ENCODE results near the gene PTRH1.
A peak's percentile ranks its signal among the peaks of the same experiment; 100 is the strongest.

PTRH1 gene

DNA sequence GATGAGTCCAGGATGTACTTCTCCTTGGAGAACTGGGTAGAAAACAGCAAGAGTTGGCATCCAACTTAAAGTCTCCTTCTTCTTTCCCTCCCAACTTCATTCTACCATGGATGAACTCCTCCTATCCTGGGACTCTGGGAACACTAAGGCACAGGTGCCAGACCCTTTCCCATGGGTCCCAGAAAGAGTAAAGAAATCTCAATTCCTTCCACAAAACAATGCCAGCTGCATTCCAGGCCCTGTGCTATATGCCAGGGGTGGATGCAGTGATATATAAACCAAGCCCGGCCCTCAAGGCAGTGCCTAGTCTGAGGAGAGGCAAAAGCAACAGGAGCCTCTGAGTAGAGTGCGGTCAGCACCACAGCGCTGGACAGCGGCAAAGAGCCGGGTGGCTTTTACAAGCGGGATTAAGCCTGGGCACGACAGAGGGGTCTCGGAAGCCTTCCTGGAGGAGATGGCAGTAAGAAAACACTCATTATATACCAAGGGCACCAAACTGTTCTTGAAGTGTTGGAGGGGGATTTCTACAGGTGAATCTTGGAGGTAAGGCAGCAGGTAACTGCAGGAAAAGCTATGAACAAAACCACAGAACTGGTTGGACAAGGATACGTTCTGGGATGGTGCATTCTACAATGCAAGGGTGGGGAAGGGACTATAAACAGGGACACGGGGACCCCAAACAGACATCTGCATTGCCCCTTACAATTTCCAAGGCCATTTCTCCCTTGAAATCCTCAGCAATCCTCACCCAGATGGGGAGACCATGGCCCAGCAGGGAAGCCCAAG lies 36.0 kb upstream of the PTRH1 start:
- no peak for TF ChIP-seq ZNF274 (IDR thresholded peaks at IDR 0.05; ENCODE audit: low read depth, low read length)
- H3K4me3 ChIP-seq (ENCODE audit: low read length), result no peak overlapping the region

GRCh38 chr9:127749090-127749787 lies 33.8 kb upstream of the PTRH1 start:
- H3K4me3 ChIP-seq (ENCODE audit: low read length), result no peak overlapping the region
- TF ChIP-seq ZNF274 (IDR thresholded peaks at IDR 0.05; ENCODE audit: low read depth, low read length), result no peak

DNA sequence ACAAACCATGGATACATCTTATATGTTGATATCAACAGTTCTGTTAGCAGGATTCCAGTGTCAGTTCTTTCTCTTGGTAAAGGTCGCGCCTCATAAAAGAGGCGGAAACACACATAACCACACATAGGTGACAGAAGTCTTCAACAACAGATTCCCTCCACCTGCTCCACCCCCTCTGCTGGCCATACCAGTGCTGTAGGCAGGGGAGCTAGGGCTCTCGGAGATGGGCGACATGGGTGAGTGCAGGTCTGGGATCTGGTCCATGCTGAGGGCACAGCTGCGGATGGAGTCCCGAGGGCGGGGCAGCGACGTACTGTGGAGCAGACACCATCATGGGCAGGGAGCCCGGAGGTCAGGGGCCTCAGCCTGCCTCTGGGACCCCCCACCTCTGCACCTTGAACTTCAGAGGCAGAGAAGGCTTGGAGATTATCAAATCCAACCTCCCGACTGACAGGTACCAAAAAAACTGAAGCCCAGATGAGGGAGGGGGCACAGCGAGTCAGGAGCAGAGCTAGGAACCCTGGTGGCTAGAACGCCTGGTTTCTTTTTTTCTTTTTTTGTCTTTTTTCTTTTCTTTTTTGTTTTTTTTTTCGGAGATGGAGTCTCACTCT lies 31.6 kb upstream of the PTRH1 start:
- no peak overlapping the region for H3K4me3 ChIP-seq (ENCODE audit: low read length)
- TF ChIP-seq ZNF274 (IDR thresholded peaks at IDR 0.05; ENCODE audit: low read depth, low read length), result no peak

DNA sequence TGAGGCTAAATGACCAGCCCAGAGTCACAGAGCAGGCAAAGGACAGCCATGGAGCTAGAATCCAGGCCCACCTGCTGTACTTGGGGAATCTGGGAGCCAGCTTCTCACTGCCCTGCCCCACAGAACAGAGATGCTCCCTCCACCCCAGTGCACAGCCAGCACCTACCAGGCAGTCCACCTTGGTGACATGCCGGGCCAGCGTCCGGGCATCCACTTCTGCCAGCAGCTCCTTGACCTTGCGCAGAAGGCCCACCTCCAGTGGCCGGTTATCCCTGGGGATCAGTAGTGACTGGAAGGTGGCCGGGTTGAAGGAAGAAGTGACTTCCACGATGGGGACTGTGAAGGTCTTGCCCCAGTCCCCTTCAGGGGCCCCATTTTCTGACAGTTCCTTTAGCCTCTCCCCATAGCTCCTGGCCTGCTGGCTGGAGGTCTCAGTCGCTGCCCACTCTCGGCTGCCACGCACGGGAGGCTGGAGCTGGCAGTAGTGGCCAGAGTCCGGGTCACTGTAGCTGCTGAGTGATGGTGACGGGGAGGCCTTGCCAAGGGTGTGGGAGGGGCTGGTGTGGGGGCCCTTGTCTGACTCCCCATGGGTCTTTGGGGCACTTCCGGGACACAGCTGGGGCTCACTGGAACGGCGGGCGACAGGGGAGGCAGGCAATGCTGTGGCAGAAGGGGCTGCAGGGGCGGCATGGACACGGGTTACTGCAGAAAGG lies 29.1 kb upstream of the PTRH1 start:
- H3K4me3 ChIP-seq (ENCODE audit: low read length), result no peak overlapping the region
- TF ChIP-seq ZNF274 (IDR thresholded peaks at IDR 0.05; ENCODE audit: low read depth, low read length), result no peak

DNA sequence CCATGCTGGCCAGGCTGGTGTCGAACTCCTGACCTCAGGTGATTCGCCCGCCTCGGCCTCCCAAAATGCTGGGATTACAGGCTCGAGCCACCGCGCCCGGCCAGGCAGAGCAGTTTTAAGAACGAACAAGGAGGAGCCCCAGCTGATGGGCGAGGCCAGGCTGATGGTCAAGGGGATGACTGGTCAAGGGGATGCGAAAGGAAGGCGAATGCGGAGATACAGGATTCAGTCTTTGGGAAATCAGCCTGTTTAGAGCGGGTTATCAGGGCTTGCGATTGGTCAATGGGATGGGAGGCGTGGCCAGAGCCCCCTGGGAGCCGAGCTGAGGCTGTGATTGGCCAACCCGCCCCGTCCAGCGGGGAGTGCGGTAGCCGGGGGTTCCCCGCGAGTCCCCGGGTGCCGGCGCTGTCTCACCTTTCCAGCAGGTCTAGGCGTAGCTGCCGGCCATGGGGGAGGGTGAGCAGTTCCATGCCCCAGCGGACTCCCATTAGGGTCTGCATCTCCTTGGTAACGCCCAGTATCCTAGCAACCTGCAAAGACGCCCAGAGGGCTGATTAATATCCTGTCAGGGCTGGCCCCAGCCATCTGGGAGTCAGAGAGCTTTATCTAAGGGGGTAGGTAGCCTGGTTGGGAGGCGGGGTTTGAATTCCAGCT lies 27.1 kb upstream of the PTRH1 start:
- no peak overlapping the region for H3K4me3 ChIP-seq (ENCODE audit: low read length)
- no peak for TF ChIP-seq ZNF274 (IDR thresholded peaks at IDR 0.05; ENCODE audit: low read depth, low read length)

DNA sequence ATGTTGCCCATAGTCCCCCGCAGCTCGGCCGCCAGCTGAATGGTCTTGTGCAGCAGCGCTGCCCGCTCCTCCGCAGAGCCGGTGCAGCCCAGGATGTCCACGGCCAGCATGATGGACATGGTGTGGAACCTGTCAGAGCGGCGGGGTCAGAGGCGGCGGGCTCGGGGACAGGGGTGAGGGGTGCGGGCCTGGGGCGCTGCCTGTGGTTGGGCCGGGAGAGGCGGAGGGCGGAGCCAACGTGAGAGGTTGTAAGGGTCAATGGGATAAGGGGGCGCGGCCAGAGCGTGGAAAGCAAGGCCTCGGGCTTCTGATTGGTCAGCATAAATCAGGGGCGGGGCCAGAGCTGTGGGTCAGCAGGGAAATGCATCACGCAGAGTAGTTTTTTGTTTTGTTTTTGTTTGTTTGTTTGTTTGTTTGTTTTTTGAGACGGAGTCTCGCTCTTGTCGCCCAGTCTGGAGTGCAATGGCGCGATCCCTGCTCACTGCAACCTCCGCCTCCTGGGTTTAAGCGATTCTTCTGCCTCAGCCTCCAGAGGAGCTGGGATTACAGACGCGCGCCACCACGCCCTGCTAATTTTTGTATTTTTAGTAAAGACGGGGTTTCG lies 26.5 kb upstream of the PTRH1 start:
- TF ChIP-seq ZNF274 (IDR thresholded peaks at IDR 0.05; ENCODE audit: low read depth, low read length), result no peak
- H3K4me3 ChIP-seq (ENCODE audit: low read length), result no peak overlapping the region

DNA sequence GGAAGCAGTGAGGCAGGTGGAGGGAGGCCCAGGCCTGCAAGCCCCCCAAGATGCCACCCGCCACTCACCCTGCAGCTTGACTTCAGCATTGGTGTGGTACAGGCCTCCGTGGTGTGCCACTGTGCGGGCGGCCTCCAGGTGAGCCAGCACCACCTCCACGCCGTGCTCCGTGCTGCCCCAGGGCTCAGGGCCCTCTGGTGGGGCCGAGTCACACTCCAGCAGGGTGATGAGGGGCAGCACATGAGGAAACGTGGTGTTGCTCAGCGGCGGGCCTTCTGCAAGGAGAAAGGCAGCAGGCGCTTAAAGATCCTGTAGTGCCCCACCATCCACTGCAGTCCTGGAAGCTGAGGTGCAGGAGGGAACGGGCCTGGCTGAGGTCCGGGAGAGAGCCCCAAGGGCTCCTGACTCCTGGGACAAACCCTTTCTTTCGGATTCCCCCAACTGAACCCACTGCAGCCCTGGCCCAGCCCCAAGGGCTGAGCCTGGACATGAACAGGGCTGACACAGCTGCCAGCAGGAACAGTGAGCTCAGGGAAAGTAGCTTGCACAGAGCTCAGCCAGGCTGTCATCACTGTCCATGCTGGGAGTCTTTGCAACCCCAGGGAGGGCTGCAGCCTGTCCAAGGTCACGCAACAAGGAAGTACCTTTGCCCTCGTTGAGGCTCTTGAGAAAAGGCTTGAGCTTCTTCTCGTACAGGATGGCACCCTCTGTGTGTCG lies 24.3 kb upstream of the PTRH1 start:
- H3K4me3 ChIP-seq (ENCODE audit: low read length), result no peak overlapping the region
- TF ChIP-seq ZNF274 (IDR thresholded peaks at IDR 0.05; ENCODE audit: low read depth, low read length), result no peak

DNA sequence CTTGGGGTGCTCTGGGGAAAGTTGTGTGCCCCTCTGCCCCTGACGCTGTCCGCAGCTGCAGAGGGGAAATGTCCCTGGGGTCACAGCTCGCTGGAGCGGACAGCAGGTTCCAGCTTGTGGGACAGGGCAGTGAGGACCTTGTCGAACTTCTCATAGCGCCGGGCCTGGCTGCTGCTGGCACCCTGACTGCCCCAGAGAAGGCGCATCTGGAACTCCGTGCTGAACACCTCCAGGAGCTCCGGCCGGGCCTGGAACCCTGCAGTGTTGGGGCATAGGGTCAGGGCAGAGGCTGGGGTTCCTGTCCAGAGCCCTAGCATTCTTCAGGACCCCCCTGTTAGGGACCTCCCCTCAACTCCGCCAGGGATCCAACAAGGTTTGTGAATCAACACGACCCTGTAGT lies 23.2 kb upstream of the PTRH1 start:
- no peak for TF ChIP-seq ZNF274 (IDR thresholded peaks at IDR 0.05; ENCODE audit: low read depth, low read length)
- H3K4me3 ChIP-seq (ENCODE audit: low read length), result no peak overlapping the region

- H3K4me3 ChIP-seq (ENCODE audit: low read length), result no peak overlapping the region
- no peak for TF ChIP-seq ZNF274 (IDR thresholded peaks at IDR 0.05; ENCODE audit: low read depth, low read length)
Observed at GRCh38 chr9:127735530-127736185, 20.2 kb upstream of the PTRH1 start.

DNA sequence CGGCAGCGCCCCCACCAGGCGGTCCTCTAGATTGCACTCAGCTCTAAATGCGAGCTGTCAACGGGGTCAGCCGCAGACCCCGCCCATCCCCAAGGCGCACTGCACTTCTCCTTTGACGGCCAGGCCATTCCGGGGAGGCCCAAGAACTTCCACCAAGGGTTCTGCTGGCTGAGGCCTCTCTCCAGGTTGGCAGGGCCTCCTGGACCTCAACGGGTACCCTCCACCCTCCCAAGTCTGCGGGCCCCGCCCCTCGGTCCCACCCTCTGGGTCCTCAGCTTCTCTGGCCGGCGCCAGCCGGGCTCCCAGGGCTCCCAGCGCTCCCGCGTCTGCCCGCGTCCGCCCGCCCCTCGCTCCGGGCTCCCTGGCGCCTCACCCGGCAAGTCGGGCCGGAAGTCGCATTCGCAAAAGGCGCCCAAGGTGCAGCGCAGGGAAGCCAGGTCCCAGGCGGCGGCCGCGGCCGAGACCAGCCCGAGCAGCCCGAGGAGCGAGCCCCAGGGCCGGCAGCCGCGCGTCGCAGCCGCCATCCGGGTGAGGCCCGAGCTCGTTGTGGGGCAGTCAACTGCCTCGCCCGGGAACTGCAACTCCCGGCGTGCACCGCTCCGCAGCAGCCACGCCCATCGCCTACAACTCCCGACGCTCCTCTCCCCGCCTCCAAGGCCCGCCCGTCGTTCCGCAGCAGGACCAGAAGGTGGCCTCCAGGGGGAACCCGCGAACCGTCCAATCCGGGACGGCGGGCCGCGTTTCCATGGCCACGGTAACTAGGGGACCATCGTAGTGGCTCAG lies 19.5 kb upstream of the PTRH1 start, which contains the start of gene TOR2A:
Gene TOR2A (minus strand): TSS at position 548 of the 783 bp plus-strand sequence. CDS start 24 bp downstream, at position 524.
- peak within 1 kb of the TSS; percentile 85 for H3K4me3 ChIP-seq (ENCODE audit: low read length)
- no peak for TF ChIP-seq ZNF274 (IDR thresholded peaks at IDR 0.05; ENCODE audit: low read depth, low read length)

DNA sequence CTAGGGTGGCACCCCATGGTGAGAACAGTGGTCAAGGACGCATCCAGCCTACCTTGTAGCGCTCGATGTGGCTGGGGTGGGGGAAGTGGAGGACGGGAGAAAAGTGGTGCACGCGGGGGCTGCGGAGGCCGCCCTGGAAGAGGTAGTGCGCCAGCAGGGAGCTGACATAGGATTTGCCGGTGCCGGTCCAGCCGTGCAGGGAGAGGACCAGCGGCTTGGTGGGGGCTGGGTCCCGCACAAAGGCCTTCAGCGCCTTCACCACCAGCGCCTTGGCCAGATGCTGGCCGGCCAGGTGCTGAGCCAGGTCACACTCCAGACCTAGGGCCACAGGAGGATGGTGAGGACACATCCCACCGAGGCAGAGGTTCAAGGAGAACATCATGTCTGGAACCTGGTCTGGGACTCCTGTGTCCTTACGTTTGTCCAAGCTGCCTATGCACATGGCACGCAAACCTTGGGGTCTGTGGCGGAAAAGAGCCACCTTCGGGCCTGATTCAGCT lies 18.8 kb upstream of the PTRH1 start:
- peak overlapping the region; percentile 85; the same call in 1 of the 2 replicates for H3K4me3 ChIP-seq (ENCODE audit: low read length)
- no peak for TF ChIP-seq ZNF274 (IDR thresholded peaks at IDR 0.05; ENCODE audit: low read depth, low read length)

All from GM08714 (cell line).